Endothelial cell (in vitro differentiated cells): Measurements from ENCODE around the gene SAMD13. TPM values are rescaled to one million over a fixed set of nuclear protein-coding genes. Genes with fewer than 3 reads are reported as not detected.

Experiments used
- DNase-seq: peaks from one replicate; pipeline ENCODE4 v3.0.0; 2021; ENCODE audit warnings: low spot score
- H3K27ac Mint-ChIP-seq: one replicate; pipeline ENCODE4 v1.8.0; 2021; ENCODE audit warnings: mixed read lengths, inconsistent platforms; ENCODE audit not compliant: unreplicated experiment
- H3K27me3 Mint-ChIP-seq: one replicate; pipeline ENCODE4 v1.8.0; 2021; ENCODE audit warnings: mild to moderate bottlenecking, moderate library complexity, mixed read lengths, inconsistent platforms; ENCODE audit not compliant: unreplicated experiment
- H3K36me3 Mint-ChIP-seq: one replicate; pipeline ENCODE4 v1.8.0; 2021; ENCODE audit warnings: mild to moderate bottlenecking, low read depth, mixed read lengths, inconsistent platforms; ENCODE audit not compliant: unreplicated experiment
- H3K4me1 Mint-ChIP-seq: one replicate; pipeline ENCODE4 v1.8.0; 2021; ENCODE audit warnings: mild to moderate bottlenecking, mixed read lengths, inconsistent platforms; ENCODE audit not compliant: unreplicated experiment
- H3K4me3 Mint-ChIP-seq: one replicate; pipeline ENCODE4 v1.8.0; 2021; ENCODE audit warnings: mild to moderate bottlenecking, mixed read lengths, inconsistent platforms; ENCODE audit not compliant: unreplicated experiment
- H3K9me3 Mint-ChIP-seq: one replicate; pipeline ENCODE4 v1.8.0; 2021; ENCODE audit warnings: mixed read lengths, inconsistent platforms; ENCODE audit not compliant: unreplicated experiment
- CTCF ChIP-seq: fragments of 200-600 bp; sonication (generic); IDR thresholded peaks from one replicate; pipeline ENCODE4 v1.5.0; 2021; ENCODE audit warnings: antibody characterized with exemption; ENCODE audit not compliant: unreplicated experiment
- total RNA-seq: library from RNA; stranded (reverse); fragmentation: NEBNext Ultra II Directional; extraction: Animal tissue kit (Norgen Biotek cat#: 25700); gene quantifications from one replicate; pipeline ENCODE4 v1.2.1, GENCODE V29; 2021; ENCODE audit not compliant: unreplicated experiment

The SAMD13 gene
- total RNA-seq, 1 donor from 2014 or later = 1.8 TPM

DNA sequence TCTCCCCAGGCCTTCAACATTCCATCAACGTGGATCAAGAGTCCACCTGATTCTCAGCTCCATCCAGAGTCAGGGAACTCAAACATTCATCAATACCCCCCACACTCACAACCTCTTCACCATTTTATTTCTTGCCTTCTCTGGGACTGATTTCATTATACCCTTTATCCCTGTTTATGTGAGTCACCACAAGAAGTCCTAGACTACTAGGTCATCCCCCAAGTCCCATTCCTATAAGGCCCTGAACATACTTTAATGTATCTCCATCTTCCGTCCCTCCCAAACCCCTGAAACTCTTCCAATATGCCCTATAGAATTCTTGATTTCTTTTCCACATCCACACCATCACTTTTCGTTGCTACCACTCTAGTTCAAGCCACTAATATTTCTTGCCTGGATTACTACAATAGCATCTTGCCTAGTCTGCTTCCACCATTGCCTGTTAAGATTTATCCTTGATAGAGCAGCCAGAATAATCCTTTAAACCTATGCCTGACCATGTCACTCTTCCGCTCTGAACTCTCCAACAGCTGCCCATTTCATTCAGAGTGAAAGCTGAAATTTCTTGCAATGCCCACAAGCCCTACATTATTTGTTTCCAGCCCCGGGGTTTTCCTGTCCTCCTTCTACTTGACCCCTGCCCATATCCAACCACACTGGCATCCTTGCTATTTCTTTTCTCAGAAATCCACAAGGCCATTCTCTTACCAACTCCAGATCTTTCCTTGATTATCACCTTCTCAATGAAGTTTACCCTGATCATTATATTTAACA, 9.4 kb upstream of the SAMD13 start:
- TF ChIP-seq CTCF = no peak
- peaks cover 5% of the 10 kb centered on the region for H3K36me3 Mint-ChIP-seq
- no peak overlapping the region for H3K4me3 Mint-ChIP-seq
- no peak overlapping the region for H3K27ac Mint-ChIP-seq
- peaks cover 10% of the 10 kb centered on the region for H3K9me3 Mint-ChIP-seq
- peaks cover 3% of the 10 kb centered on the region for H3K4me1 Mint-ChIP-seq
- DNase-seq = no peak
- peaks cover 2% of the 10 kb centered on the region for H3K27me3 Mint-ChIP-seq

- DNase-seq = no peak
- no peak overlapping the region for H3K4me3 Mint-ChIP-seq
- peaks cover 3% of the 10 kb centered on the region for H3K36me3 Mint-ChIP-seq
- peaks cover 2% of the 10 kb centered on the region for H3K27me3 Mint-ChIP-seq
- no peak overlapping the region for H3K27ac Mint-ChIP-seq
- TF ChIP-seq CTCF = no peak
- H3K4me1 Mint-ChIP-seq = peaks cover 3% of the 10 kb centered on the region
- H3K9me3 Mint-ChIP-seq = peaks cover 7% of the 10 kb centered on the region
These were observed 7.7 kb upstream of the SAMD13 start for GRCh38 chr1:84293766-84294165.

- Mint-ChIP-seq H3K27ac (no peak overlapping the region), H3K36me3 (peaks cover 3% of the 10 kb centered on the region), H3K4me3 (no peak overlapping the region), H3K9me3 (peaks cover 7% of the 10 kb centered on the region), H3K4me1 (peaks cover 9% of the 10 kb centered on the region), H3K27me3 (peaks cover 4% of the 10 kb centered on the region)
- TF ChIP-seq CTCF = no peak
- no peak for DNase-seq
These were observed 6.8 kb upstream of the SAMD13 start for GRCh38 chr1:84294751-84295150.

- Mint-ChIP-seq H3K4me3 (peak overlapping the region; percentile 89), H3K36me3 (peaks cover 3% of the 10 kb centered on the region), H3K27me3 (peaks cover 4% of the 10 kb centered on the region), H3K27ac (no peak overlapping the region), H3K9me3 (peaks cover 7% of the 10 kb centered on the region), H3K4me1 (peaks cover 28% of the 10 kb centered on the region)
- DNase-seq = no peak
- TF ChIP-seq CTCF = no peak
These were observed 3.8 kb upstream of the SAMD13 start for GRCh38 chr1:84297546-84298244.

DNA sequence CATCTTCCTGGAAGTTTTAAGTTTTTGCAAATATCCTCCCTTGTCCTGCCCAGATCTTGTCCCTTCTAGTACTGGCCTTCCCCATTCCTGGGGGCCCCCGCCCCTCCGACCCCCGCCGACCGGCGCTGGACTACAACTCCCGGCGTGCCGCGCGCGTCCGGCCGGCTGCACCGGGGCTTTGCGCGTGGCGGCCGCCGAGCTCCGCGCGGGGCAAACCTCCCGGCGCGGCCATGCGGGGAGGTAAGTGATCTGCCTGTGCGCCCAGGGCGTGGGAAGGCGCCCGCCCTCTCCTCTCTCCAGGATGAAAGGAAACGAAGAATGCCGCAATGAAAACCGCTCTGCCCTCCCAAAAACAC, 3.2 kb upstream of the SAMD13 start:
- Mint-ChIP-seq H3K27me3 (peaks cover 4% of the 10 kb centered on the region), H3K4me3 (peak overlapping the region; percentile 96), H3K4me1 (peaks cover 33% of the 10 kb centered on the region), H3K36me3 (peaks cover 3% of the 10 kb centered on the region), H3K9me3 (peaks cover 7% of the 10 kb centered on the region), H3K27ac (no peak overlapping the region)
- DNase-seq = peak; percentile 61
- no peak for TF ChIP-seq CTCF
